WERI-Rb-1 (cell line): ENCODE data around the gene LTBP1.

Experiments used
- DNase-seq: peaks from one replicate; pipeline ENCODE4 v3.0.0-alpha.2; 2020
- H3K27ac ChIP-seq: fragments of 250-450 bp; sonication (Bioruptor Pico); 2 replicates; pipeline ENCODE4 v1.5.1; 2020; ENCODE audit warnings: mild to moderate bottlenecking, moderate library complexity
- H3K27me3 ChIP-seq: fragments of 250-450 bp; sonication (Bioruptor Pico); 2 replicates; pipeline ENCODE4 v1.5.1; 2021; ENCODE audit warnings: mild to moderate bottlenecking, low read depth, moderate library complexity; ENCODE audit not compliant: insufficient read depth, severe bottlenecking
- H3K36me3 ChIP-seq: fragments of 250-450 bp; sonication (Bioruptor Pico); 2 replicates; pipeline ENCODE4 v1.5.1; 2020; ENCODE audit warnings: mild to moderate bottlenecking, moderate library complexity
- H3K4me3 ChIP-seq: 2 replicates; pipeline ENCODE4 v1.5.1; 2011; ENCODE audit warnings: low read depth, mild to moderate bottlenecking, control low read depth, low read length
- H3K9me3 ChIP-seq: fragments of 250-450 bp; sonication (Bioruptor Pico); 2 replicates; pipeline ENCODE4 v1.5.1; 2021; ENCODE audit warnings: mild to moderate bottlenecking, moderate library complexity; ENCODE audit not compliant: severe bottlenecking
- CTCF ChIP-seq: IDR thresholded peaks from 2 replicates; pipeline ENCODE4 v1.5.1; 2011; ENCODE audit warnings: low read depth, mild to moderate bottlenecking, control low read depth, inconsistent platforms, low read length

LTBP1 gene

GRCh38 chr2:33116799-33117198 lies 170.0 kb downstream of the LTBP1 start:
- Histone ChIP-seq H3K4me3 (no peak overlapping the region), H3K27me3 (no peaks in the 10 kb centered on the region), H3K9me3 (no peaks in the 10 kb centered on the region), H3K36me3 (no peaks in the 10 kb centered on the region), H3K27ac (peak overlapping the region; percentile 17; the same call in 1 of the 2 replicates)
- no peak; the same call in 1 of the 2 replicates for TF ChIP-seq CTCF
- DNase-seq, result peak; percentile 77

- no peak for DNase-seq
- no peaks in the 10 kb centered on the region for H3K36me3 ChIP-seq
- H3K27me3 ChIP-seq, result no peaks in the 10 kb centered on the region
- H3K9me3 ChIP-seq, result no peaks in the 10 kb centered on the region
- no peak overlapping the region for H3K27ac ChIP-seq
- TF ChIP-seq CTCF, result no peak
- no peak overlapping the region for H3K4me3 ChIP-seq
Observed at GRCh38 chr2:33118651-33119050, 171.9 kb downstream of the LTBP1 start.

GRCh38 chr2:33121416-33121815 lies 174.7 kb downstream of the LTBP1 start:
- H3K4me3 ChIP-seq, result no peak overlapping the region
- TF ChIP-seq CTCF, result no peak
- no peaks in the 10 kb centered on the region for H3K9me3 ChIP-seq
- DNase-seq, result no peak
- no peaks in the 10 kb centered on the region for H3K27me3 ChIP-seq
- no peaks in the 10 kb centered on the region for H3K36me3 ChIP-seq
- no peak overlapping the region for H3K27ac ChIP-seq

GRCh38 chr2:33121925-33122324 lies 175.2 kb downstream of the LTBP1 start:
- Histone ChIP-seq H3K27ac (no peak overlapping the region), H3K9me3 (no peaks in the 10 kb centered on the region), H3K36me3 (no peaks in the 10 kb centered on the region), H3K4me3 (no peak overlapping the region), H3K27me3 (no peaks in the 10 kb centered on the region)
- DNase-seq, result no peak
- TF ChIP-seq CTCF, result no peak

GRCh38 chr2:33122726-33123125 lies 176.0 kb downstream of the LTBP1 start:
- H3K27me3 ChIP-seq, result no peaks in the 10 kb centered on the region
- DNase-seq, result no peak
- no peak overlapping the region for H3K4me3 ChIP-seq
- H3K27ac ChIP-seq, result no peak overlapping the region
- H3K9me3 ChIP-seq, result no peaks in the 10 kb centered on the region
- TF ChIP-seq CTCF, result no peak
- no peaks in the 10 kb centered on the region for H3K36me3 ChIP-seq

GRCh38 chr2:33123216-33123615 lies 176.5 kb downstream of the LTBP1 start:
- no peaks in the 10 kb centered on the region for H3K9me3 ChIP-seq
- no peak overlapping the region for H3K4me3 ChIP-seq
- no peaks in the 10 kb centered on the region for H3K27me3 ChIP-seq
- no peak overlapping the region for H3K27ac ChIP-seq
- H3K36me3 ChIP-seq, result no peaks in the 10 kb centered on the region
- no peak for TF ChIP-seq CTCF
- DNase-seq, result no peak
